ENCODE measurements around the gene RPL21.

The RPL21 gene

DNA sequence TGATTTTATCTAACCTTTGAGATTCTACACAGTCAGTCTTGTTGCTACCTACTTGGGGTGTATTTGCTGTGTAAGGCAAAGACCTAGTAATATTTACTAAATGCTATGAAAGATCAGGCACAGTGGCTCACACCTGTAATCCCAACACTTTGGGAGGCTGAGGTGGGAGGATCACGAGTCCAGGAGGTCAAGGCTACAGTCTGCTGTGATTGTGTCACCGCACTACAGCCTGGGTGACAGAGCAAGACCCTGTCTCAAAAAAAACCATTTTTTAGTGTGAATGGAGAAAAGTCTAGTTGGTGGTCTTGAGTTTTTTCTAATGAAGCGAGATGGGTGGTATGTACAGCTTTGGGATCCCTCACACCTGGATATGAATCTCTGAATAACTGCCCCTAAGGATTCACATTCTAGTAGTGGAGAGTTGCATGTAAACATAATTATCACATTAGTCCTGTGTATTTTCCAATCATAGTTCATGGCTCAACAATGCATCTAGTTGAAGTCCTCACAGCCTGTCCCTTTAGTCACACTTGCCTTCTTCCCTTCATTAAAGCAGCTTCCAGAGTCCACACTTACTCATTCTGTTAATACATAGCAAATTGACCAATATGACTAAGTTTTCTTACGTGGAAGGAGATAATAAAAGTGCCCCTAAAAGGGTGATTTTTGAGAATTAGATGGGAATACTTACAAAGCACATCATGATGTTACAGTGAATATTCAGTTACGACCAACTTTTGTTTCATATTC, 7.5 kb downstream of the RPL21 start:
- DNase-seq (ENCODE audit: low read depth in 2 of 2), result no peak

DNA sequence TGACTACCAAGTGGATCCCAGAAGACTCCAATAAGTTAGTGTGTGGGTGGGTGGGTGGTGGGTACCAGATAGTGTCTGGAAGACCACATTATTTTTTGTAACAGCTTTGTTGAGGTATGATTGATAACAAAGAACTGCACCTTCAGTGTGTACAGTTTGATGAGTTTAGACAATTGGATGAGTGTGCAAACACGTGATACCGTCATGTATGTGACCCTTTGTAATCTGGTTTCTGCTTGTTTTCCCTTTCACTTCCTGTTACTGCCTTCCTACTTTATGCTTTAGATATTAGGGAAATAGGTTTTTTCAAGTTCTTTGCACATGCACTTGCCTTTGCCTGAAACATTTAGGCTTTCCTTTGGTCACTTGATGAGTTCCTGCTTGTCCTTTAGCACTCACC, 8.5 kb downstream of the RPL21 start:
- no peak for DNase-seq (ENCODE audit: low read depth in 2 of 2)

DNA sequence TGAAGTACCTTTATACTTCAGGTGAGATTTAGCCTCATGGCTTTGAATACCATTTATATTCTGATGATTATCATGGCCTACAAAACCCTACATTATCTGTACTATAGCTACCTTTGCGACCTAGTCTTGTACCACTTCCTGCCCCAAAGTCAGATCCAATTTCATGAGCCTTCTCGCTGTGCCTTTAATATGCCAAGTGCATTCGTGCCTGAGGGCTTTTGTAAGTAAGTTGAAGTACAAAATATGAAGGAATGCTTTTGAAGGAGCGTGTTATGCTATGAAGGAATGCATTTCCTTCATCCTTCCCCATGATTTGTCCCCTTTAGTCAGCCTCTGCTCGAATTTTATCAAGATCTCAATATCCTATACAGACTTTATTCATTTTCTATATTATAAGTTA, 10.0 kb downstream of the RPL21 start:
- no peak for DNase-seq (ENCODE audit: low read depth in 2 of 2)

DNA sequence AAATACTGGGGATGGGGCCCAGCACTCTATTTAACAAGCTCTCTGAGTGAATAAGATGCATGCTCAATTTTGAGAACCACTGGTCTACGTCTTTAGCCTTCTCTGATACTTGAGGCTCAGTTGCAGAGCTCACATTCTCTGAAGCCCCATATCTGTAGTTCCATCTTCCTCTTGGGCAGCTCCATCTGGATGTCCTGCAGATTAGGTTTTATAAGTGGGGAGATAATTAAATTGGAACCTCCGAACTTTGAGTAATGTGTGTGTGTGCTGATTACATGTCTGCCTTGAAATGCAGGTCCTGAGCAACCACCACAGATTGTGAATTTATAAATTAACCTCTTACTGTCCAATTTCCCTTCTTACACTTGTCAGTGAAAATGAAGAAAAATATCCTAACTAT, 12.1 kb downstream of the RPL21 start:
- no peak for DNase-seq (ENCODE audit: low read depth in 2 of 2)

DNA sequence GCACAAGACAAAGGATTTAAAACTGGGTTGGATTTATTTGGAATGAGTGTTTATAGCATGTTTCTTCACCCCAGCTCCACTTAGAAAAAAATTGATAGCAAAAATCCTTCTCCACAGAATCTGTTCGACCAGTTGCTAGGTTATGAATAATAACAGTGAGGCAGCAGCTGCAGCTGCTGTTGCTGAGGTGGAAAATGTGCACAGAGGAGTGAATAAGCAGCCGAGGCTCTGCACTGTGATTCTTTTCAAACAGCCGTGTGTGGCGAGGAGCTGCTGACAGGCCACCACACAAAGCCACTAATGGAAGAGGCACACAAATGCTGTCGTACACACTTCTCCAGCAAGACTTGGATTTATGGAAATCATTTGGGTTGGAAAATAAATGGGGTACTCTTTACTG, 12.8 kb downstream of the RPL21 start:
- no peak for DNase-seq (ENCODE audit: low read depth in 2 of 2)

DNA sequence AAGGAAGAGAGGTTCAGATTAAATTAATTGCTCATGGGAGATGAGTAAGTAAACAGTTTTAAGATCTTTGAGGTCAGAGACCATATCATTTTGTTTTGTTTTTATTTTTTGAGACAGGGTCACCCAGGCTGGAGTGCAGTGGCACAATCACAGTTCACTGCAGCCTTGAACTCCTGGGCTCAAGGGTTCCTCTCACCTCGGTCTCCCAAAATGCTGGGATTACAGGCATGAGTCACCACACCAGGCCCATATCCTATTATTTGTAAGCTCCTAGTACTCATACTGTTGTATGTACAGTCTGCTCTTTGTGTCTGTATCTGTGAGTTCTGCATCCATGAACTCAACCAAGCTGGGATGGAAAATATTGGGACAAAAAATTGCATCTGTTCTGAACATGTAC, 13.3 kb downstream of the RPL21 start:
- no peak for DNase-seq (ENCODE audit: low read depth in 2 of 2)

DNA sequence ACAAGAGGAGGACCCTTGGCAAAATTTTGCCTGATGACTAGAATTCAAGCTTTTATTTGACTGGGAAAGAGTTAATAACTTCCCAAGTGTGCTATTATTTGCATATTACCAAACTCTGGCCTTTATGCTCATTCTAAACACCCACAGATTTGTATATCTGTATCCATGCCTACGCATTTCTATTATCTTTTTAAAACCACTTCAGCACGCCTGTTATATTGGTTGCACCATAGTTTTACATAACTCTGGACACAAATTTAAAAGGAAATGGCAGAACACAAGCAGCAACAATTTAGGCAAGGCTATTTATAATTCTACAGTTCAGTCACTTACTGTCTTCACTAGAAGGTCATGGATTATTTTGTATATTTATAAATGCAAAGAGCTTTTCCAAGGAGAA, 15.6 kb downstream of the RPL21 start:
- DNase-seq (ENCODE audit: low read depth in 2 of 2), result no peak

DNA sequence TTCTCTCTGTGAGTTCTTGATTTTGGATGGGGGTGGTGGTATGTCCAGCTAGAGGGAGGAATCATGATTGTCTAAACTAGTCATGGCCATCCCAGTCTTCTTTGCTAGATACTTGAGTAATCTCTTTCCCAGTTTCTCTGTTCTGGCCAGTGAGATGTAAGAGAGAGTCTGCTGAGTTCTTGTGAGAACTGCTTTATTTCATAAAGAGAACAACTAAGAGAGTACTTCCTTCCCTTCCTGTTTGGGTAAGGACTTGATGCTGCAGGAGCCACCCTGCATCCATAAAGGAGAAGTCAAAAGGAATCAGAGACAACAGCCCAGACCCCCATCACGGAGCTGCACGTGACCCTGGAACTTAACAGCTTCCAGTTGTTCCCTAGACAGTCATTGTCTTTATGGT, 16.2 kb downstream of the RPL21 start:
- DNase-seq (ENCODE audit: low read depth in 2 of 2), result no peak

DNA sequence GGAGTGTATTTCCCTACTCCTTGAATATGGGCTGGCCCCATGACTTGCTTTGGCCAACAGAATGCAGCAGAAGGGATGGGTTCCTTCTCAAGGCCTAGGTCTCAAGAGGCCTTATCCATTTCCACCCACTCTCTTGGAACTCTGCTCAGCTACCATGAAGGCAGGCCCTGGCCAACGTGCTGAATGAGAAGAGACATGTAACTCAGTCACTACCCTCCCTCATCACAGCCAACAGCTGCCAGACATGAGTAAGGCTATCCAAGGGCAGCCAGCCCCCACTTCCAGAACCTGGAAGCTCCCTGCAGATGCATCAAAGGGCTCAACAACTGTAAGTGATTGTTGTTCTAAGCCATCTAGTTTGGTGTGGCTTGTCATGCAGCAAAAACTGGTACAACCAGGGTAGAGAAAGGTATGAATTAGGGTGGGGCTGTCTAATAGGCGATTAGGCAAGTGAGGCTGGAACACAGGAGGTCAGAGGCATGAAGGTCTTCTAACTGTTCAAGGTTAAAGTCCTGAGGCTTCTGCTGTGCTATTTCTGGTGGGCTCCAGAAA, 17.8 kb downstream of the RPL21 start:
- DNase-seq (ENCODE audit: low read depth in 2 of 2), result no peak

DNA sequence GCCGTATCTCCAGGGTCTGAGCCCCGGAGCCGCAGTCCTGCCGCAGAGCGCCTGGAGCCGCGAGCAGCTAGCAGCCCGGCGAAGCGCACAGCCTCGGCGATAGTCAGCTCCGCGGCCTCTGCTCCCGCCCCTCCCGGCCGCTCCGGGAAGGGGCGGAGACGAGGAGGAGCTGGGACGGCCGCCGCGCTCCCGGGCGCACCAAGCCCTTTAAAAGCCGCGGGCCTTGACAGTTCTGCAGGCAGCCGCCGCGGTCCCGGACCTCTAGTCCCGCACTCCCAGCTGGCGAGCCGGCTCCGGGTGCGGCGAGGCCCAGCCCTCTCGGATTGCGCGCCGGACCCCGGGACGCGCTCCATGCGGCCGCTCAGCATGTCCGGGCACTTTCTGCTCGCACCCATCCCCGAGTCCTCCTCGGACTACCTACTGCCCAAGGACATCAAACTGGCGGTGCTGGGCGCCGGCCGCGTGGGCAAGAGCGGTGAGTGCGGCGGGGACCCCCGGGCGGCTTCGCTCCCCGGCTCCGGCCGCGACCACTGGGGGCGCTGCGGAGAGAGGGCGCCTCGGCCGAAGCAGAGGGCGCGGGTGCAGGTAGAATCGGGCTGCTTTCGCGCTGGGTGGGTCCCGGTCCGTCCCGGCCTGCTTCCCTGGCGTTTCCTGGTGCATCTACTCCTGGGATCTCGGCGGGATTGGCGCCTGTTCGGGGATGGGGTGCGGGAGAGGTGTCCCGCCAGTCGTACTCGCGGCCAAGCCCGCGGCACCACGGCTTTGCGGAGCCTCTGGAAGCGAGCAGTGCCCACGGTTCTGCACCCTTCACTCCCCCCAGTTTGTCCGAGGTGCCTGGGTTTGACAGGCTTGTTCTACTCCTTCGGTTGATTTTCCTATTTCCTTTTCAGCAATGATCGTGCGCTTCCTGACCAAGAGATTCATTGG, 19.5 kb downstream of the RPL21 start, which contains the start of gene RASL11A:
TSS of gene RASL11A (plus strand) at position 237 of the 927 bp plus-strand sequence. CDS start at position 352, 115 bp downstream.
- DNase-seq (ENCODE audit: low read depth in 2 of 2), result peak; percentile 59 to 60

DNA sequence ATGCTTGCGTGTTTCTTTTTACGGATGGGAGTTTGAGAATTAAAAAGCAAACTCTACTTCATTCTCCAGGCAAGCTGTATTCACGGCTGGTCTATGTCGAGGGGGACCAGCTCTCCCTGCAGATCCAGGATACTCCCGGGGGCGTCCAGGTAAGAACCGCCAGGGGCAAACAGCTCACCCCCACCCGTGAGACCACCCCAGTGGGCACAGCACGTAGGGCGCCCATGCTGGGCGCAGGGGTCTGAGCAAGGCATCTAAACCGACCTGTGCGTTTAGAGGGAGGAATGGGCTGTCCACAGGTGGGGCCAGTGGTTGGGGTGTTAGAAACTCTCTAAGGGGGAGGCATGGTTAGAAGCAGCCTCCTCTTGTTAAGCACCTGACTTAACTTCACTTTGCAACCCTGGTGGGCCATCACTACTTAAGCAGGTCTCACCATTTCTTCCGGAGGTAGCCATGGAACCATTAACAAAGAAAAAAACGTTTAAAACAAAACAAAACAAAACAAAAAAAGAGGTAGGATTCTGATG, 20.3 kb downstream of the RPL21 start:
- no peak for DNase-seq (ENCODE audit: low read depth in 2 of 2)

DNA sequence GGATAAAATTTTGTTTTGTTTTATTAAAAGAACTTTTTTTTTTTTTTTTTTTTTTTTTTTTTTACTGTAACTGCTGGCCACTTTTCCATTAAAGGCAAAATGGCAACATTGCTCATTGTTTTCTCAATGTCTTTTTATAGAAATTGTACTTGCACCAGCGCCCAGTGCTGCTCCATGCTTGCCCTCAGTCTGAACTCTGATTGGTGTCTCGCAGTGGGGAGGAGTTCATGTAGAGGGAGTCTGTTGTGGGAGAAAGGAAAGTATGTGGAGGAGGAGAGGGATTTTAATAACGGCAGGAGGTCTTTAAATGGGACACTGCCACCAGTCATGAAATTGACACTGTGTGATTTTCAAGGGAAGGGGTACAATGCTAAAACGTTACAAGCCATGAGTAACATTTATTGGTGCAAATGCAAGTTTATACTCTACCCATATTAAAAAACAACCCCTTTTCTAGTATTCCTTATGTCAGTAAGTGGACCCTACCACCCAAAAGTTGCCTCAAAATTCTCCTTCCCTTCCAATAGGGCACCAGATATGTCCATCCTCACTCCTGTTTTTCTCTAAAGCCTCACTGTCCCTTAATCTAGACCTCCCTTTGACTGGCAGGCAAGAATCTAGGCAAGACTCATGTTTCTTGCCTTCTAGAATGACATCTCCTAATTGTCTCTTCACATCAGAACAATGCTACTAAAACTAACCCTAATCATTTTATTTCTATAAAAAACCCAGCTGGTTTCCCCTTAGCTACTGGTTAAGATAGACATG, 22.5 kb downstream of the RPL21 start:
- DNase-seq (ENCODE audit: low read depth in 2 of 2), result no peak

DNA sequence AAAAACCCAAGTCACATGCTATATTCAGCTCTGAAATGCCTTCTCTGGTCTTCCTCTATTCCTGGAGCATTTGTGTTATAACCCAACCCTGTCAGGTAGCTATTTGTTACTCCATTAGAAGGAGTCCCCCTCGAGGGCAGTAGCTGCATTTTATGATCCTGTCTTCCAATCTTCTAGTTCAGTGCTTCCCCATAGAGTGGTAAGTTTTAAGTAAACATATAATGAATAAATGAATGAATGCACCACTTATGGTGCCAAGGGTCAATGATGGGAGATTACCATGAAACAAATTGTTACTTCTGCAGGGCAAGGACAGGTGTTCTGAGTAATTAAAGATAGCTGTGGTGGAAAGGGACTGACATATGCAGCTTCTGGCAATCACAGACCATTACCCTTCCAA, 23.3 kb downstream of the RPL21 start:
- DNase-seq (ENCODE audit: low read depth in 2 of 2), result no peak

DNA sequence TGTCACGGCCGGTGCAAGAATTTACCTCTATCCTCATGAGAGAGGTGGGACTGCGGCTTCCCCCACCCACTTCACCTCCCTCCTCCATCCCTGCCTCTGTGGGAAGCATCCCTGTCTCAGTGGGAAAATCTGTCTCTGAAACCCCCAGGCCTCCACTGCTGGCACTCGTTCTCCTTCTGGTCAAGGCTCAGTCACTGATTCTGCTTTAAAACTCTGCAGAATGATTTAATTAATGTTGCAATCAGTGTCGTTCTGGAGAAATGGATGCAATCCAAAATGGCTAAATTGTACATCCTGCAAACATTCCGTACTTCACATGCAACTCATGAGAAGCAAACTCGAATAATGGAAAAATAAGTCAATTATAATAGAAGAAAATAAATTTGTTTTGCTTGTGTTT, 24.8 kb downstream of the RPL21 start:
- DNase-seq (ENCODE audit: low read depth in 2 of 2), result no peak

DNA sequence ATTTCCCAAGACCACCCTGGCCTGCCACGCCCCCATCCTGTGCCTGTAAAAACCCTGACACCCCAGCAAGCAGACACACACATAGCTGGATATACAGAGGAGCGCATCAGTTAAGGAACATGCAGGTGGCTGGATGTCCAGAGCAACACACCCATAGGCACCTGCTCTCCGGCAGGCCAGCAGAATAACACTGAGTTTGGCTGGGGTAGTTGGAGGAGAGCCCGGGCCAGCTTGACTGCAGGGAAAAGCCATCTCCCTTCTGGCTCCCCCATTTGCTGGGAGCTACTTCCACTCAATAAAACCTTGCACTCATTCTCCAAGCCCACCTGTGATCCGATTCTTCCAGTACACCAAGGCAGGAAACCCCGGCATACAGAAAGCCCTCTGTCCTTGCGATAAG, 28.1 kb downstream of the RPL21 start:
- DNase-seq (ENCODE audit: low read depth in 2 of 2), result no peak

DNA sequence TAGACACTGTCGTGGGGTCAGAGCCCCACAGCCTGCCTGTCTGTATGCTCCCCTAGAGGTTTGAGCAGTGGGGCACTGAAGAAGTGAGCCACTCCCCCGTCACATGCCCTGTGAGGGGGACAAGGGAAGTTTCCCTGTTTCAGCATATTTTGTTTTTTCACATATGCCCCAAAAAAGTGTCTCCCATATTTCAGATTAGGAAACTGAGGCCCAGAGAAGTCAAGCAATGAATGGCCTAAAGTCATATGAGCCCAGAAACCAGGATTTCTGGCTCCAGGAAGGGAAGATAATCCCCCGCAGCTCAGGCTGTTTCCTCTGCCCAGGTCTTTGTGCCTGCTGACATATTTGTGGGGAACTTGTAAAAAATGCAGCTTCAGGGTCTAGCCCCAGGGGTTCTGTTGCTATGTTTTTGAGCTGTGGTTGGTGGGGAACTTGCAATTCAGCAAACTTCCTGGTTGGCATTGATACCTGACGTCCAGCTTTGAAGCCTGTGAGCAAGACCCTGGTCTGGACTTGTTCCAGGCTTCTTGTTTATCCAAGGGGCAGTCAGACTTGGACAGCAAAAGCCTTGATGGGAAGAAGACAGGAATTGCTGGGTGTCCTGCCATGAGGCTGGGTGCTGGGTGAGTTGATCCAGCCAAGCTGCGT, 28.8 kb downstream of the RPL21 start:
- no peak for DNase-seq (ENCODE audit: low read depth in 2 of 2)

DNA sequence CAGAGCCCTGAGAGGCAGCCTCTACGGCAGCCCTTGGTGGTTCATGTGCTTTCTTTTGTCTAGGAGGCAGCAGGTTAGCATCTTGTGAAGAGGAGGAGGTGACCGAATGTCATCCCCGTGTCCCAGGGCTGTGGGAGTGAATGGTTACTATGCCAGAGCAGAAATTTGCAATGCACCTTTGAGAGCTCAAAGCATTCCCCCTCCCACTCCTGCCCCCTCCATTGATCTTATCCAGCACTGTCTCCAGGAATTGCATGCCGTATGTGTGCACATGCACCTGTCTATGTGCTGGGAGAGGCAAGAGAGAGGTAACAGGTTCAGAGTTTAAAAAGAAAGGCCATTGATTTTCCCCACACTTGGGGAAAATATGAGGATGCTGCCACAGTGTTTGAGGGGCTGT, 29.5 kb downstream of the RPL21 start:
- no peak for DNase-seq (ENCODE audit: low read depth in 2 of 2)

DNA sequence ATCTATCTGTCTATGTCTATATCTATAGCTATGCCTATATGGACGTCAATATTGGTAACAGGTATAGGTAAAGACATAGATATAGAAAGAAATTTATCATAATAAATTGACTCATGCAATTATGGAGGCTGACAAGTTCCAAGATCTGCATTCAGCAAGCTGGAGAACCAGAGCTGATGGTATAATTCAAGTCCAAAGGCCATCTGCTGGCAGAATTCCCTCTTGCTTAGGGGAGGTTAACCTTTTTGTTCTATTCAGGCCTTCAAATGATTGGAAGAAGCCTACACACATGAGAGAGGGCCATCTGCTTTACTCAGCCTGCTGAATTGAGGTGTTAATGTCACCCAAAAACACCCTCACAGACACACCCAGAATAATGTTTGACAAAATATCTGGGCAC, 30.1 kb downstream of the RPL21 start:
- no peak for DNase-seq (ENCODE audit: low read depth in 2 of 2)

DNA sequence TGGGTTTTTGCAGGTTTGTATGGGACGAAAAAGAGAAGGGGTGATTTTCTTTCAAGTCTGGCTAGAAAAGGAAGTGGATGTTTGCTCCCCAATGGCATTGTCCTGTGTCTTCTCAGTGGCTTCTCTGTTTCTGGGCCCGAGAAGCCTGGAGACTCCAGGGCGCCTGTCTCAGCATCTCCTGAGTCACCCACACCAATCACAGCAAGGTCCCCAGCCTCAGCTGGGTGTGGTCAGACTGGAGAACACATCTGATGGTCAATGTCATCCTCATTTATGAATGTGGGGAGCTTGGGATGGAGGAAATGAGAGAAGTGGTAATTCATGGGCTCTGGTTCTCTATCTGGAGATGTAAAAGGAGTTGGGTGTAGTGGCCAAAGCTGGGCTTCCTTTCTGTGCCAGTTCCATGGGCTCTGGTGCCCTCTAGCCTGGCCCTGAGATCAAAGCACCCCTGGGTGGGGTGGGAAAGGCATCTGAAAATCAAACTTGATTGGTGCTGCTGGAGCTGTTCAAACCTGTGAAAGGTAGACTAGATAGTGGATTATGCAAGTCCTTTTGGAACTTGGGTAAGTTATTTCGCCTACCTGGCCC, 32.6 kb downstream of the RPL21 start:
- no peak for DNase-seq (ENCODE audit: low read depth in 2 of 2)

DNA sequence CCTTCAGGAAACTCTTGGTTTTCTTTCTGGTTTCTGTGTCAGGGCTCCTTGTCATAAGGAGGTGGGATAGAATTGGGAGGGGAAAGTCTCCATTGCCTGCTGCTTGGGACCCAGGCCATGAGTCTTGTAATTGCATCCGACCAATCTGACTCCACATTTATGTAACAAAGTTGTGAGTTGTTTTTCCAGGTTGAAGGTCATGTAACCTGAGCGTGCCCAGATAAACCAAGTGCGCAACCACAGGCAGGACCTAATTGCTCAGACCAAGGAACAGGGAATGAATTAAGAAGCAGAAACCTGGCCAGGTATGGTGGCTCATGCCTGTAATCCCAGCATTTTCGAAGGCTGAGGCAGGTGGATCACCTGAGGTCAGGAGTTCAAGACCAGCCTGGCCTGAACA, 37.0 kb downstream of the RPL21 start:
- DNase-seq (ENCODE audit: low read depth in 2 of 2), result no peak

All from stimulated activated CD8-positive, alpha-beta memory T cell treated with anti-CD3 and anti-CD28 coated beads, Interleukin-2, amount 100 ng/mL, for 48 hours (primary cell).